GM13976 (cell line): ENCODE data around the gene DND1.
A peak's percentile ranks its signal among the peaks of the same experiment; 100 is the strongest.

Experiments used
- DNase-seq: peaks from one replicate; pipeline ENCODE4 v3.0.0; 2012; ENCODE audit warnings: low spot score
- in situ Hi-C: fragments of 300-500 bp; cut with MboI; formaldehyde crosslinking; loops from one replicate; pipeline ENCODE4 v1.12.0; 2022; ENCODE audit warnings: low sequenced_read_pairs, mixed read lengths, inconsistent platforms; ENCODE audit not compliant: unreplicated experiment
- TF ChIP-seq, protein P1 (sequence below): IDR thresholded peaks from 2 replicates; pipeline ENCODE4 v1.5.1; 2012; ENCODE audit warnings: borderline replicate concordance, mild to moderate bottlenecking; ENCODE audit not compliant: insufficient read depth; ENCODE audit errors: extremely low read depth, missing control alignments, control extremely low read depth

DND1 gene

DNA sequence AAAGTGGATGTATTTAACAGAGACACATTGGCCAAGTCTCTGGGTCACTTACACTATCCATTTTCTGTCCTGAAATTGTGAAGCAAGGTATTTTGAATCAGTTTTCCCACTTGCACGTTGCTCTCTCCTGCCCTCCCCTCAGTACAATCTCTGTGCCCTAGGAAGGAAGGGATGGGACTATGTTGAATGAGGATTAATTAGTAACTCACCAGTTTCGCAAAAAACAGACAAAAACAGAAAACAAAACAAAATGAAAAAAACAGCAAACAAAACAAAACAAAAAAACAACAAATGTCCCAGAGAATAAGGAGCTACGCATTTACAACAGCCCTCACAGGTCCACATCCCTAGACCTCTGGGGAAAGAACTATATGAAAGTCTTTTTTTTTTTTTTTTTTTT is 39.3 kb downstream of the DND1 start:
- in situ Hi-C loops = loop anchor here (5.0 kb wide), 1 partner anchor 267 kb away; no protein-coding TSS in a partner anchor
- TF ChIP-seq, protein P1, sequence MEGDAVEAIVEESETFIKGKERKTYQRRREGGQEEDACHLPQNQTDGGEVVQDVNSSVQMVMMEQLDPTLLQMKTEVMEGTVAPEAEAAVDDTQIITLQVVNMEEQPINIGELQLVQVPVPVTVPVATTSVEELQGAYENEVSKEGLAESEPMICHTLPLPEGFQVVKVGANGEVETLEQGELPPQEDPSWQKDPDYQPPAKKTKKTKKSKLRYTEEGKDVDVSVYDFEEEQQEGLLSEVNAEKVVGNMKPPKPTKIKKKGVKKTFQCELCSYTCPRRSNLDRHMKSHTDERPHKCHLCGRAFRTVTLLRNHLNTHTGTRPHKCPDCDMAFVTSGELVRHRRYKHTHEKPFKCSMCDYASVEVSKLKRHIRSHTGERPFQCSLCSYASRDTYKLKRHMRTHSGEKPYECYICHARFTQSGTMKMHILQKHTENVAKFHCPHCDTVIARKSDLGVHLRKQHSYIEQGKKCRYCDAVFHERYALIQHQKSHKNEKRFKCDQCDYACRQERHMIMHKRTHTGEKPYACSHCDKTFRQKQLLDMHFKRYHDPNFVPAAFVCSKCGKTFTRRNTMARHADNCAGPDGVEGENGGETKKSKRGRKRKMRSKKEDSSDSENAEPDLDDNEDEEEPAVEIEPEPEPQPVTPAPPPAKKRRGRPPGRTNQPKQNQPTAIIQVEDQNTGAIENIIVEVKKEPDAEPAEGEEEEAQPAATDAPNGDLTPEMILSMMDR = no peak
- DNase-seq = no peak

DNA sequence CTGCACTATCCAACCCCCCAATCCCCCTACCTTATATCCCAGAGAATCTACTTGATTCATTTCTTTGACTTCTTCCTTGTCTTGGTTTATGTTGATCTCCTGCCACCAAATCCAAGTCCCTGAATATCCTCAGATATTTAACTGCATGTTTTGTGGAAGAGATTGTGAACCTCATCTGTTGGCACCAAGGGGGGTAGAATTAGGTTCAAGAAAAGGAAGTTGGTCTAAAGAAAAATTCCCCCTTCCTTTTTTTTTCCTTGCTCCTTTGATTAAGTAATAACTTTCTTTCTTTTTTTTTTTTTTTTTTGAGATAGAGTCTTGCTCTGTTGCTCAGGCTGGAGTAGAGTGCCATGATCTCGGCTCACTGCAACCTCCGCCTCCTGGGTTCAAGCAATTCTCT is 39.9 kb downstream of the DND1 start:
- TF ChIP-seq, protein P1 = no peak
- in situ Hi-C loops = loop anchor here (5.0 kb wide), 1 partner anchor 266 kb away; no protein-coding TSS in a partner anchor
- DNase-seq = no peak

DNA sequence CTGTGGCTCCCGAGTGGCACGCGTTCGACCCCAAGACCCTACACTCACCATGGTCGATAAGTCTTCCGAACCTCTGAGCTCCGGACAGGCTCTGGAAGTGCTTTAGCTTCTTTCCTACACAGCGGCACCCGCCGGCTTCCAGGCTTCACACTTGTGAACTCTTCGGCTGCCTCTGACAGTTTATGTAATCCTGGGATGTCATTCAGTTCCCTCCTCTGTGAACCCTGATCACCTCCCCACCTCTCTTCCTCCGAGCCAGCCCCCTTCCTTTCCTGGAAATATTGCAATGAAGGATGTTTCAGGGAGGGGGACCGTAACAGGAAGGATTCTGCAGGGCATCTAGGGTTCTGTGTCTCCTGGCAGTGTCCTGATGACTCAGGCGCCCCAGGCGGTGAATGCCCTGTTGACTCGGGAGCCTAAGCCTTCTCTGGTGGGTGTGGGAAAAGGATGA is 40.3 kb downstream of the DND1 start, which contains the start of gene CD14:
TSS of gene CD14 (minus strand) at position 155 of the 451 bp plus-strand sequence. CDS start at position 51, 104 bp downstream.
- DNase-seq = no peak
- in situ Hi-C loops = loop anchor here (5.0 kb wide), 1 partner anchor 266 kb away; no protein-coding TSS in a partner anchor
- TF ChIP-seq, protein P1 = no peak

DNA sequence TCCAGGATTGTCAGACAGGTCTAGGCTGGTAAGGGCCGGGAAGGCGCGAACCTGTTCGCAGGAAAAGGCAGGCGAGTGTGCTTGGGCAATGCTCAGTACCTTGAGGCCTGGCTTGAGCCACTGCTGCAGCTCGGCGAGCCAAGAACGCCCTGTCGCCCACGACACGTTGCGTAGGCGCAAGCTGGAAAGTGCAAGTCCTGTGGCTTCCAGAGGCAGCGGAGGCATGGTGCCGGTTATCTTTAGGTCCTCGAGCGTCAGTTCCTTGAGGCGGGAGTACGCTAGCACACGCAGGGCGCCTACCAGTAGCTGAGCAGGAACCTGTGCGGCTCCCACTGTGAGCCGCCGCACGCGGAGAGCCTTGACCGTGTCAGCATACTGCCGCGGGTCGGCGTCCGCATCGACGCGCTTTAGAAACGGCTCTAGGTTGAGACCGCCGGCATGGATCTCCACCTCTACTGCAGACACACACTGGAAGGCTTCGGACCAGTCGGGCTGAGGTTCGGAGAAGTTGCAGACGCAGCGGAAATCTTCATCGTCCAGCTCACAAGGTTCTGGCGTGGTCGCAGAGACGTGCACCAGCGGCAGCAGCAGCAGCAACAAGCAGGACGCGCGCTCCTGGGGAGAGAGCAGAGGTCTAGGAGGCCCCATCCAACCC is 40.9 kb downstream of the DND1 start:
- TF ChIP-seq, protein P1 = no peak
- in situ Hi-C loops = loop anchor here (5.0 kb wide), 1 partner anchor 265 kb away; no protein-coding TSS in a partner anchor
- peak; percentile 68 for DNase-seq

DNA sequence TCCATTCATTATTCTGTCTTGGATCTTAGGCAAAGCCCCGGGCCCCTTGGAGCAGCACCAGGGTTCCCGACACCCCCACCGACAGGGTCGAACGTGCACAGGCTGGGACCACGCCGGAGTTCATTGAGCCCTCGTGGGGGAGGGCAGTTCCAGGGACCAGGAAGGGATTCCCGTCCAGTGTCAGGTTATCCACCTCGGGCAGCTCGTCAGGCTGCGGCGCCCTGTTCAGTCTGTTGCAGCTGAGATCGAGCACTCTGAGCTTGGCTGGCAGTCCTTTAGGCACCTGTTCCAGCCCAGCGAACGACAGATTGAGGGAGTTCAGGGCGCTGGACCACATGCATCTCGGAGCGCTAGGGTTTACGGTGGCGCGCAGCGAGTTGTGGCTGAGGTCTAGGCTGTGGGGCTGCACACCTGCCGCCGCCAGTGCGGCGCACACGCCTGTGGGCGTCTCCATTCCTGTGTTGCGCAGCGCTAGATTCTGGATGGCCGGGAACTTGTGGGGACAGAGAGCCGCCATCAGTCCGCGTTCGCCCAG is 41.5 kb downstream of the DND1 start:
- in situ Hi-C loops = loop anchor here (5.0 kb wide), 1 partner anchor 265 kb away; no protein-coding TSS in a partner anchor
- DNase-seq = peak; percentile 48
- TF ChIP-seq, protein P1 = no peak

DNA sequence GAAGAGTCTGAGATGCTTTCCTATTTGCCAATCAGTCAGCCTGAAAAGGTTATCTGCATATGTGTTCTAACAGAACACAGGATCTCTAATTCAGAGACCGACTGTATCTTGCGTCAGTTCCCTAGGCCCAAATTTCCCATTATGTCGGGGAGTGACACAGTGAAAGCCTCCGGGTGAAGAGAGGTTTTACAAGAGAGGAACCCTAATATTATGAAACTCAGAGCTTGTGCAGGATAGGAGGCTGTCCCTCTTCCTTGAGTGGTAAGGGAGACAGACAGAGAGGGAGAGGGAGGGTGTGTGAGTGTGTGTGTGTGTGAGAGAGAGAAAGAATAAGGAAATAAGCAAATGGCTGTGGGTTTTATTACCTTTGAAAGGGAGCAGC is 42.3 kb downstream of the DND1 start:
- in situ Hi-C loops = loop anchor here (5.0 kb wide), 1 partner anchor 264 kb away; no protein-coding TSS in a partner anchor
- DNase-seq = no peak
- TF ChIP-seq, protein P1 = no peak
